HepG2 (cell line): Measurements from ENCODE around the gene MACROD2. TPM values are rescaled to one million over a fixed set of nuclear protein-coding genes. Genes with fewer than 3 reads are reported as not detected.
A peak's percentile ranks its signal among the peaks of the same experiment; 100 is the strongest.

Source experiments
- ATAC-seq: fragments of 200-7000 bp; cut with Tn5 transposase; 3 replicates; pipeline ENCODE4 v1.9.1; 2020; ENCODE audit warnings: mild to moderate bottlenecking, moderate library complexity
- BruUV-seq: library from RNA; stranded (reverse); fragments of 400-500 nt; replicated peaks from 2 replicates; lab custom pipeline; 2021; lab: Mats Ljungman, UMichigan
- CTCF ChIA-PET: fragments of 300-600 bp; formaldehyde crosslinking; extraction: SDS; loops from one replicate; lab custom pipeline; 2021; ENCODE audit warnings: low total read pairs, inconsistent platforms, low intra/inter-chr PET ratio; lab: Yijun Ruan, JAX
- POLR2A ChIA-PET: fragments of 350-600 bp; sonication (Branson Sonifier 250); formaldehyde crosslinking; loops from one replicate; lab custom pipeline; 2020; ENCODE audit warnings: antibody characterized with exemption, inconsistent platforms; lab: Yijun Ruan, JAX
- DNase-seq: peaks from one replicate; pipeline ENCODE4 v3.0.0-alpha.2; 2015; ENCODE audit warnings: low spot score
- FAIRE-seq: peaks from 3 replicates; lab custom pipeline; 2011; peaks lifted over from hg19 to GRCh38; lab: Jason Lieb, UNC
- H2AFZ ChIP-seq: one replicate; pipeline ENCODE4 v1.6.1; 2011; ENCODE audit warnings: low read length, inconsistent platforms
- H3K27ac ChIP-seq: fragments of 300-600 bp; 3 replicates; pipeline ENCODE4 v1.8.0; 2011; ENCODE audit warnings: mixed run types, mild to moderate bottlenecking, mixed read lengths, low read length, inconsistent platforms; ENCODE audit not compliant: insufficient read depth; ENCODE audit errors: extremely low read length
- H3K27me3 ChIP-seq, 2 experiments: fragments of 200-600 bp in 1 of 2; 2 replicates in 1 of 2; 3 replicates in 1 of 2; pipeline versions ENCODE4 v1.6.0 to v1.8.0; 2011; ENCODE audit warnings: low read length in 2 of 2, mild to moderate bottlenecking in 2 of 2, moderate library complexity in 2 of 2, inconsistent platforms in 1 of 2; ENCODE audit not compliant: insufficient read depth in 2 of 2, control insufficient read depth in 1 of 2
- H3K36me3 ChIP-seq, 2 experiments: fragments of 200-600 bp in 1 of 2; replicated peaks in 1 of 2; 2 replicates in 1 of 2; 3 replicates in 1 of 2; pipeline versions ENCODE4 v1.5.1 to v1.8.0; 2011; ENCODE audit warnings: low read length in 2 of 2, inconsistent platforms in 1 of 2; ENCODE audit not compliant: insufficient read depth in 2 of 2, control insufficient read depth in 1 of 2
- H3K4me1 ChIP-seq: 2 replicates; pipeline ENCODE4 v1.5.1; 2012; ENCODE audit warnings: low read length, inconsistent platforms; ENCODE audit not compliant: insufficient read depth
- H3K4me2 ChIP-seq: 2 replicates; pipeline ENCODE4 v1.6.0; 2011; ENCODE audit warnings: low read depth, low read length, inconsistent platforms
- H3K4me3 ChIP-seq, 3 experiments: fragments of 200-600 bp in 1 of 3; sonication (generic), shearing (Covaris generic) in 1 of 3; replicated peaks in 1 of 3; 2 replicates each; pipeline ENCODE4 v1.5.1; 2011 to 2016; ENCODE audit warnings: low read length in 3 of 3, inconsistent platforms in 2 of 3, low read depth in 2 of 3, mild to moderate bottlenecking in 2 of 3, control low read depth in 1 of 3, mixed read lengths in 1 of 3; ENCODE audit not compliant: insufficient read depth in 1 of 3
- H3K79me2 ChIP-seq: one replicate; pipeline ENCODE4 v1.6.1; 2011; ENCODE audit warnings: low read length, inconsistent platforms; ENCODE audit not compliant: insufficient read depth
- H3K9ac ChIP-seq: 2 replicates; pipeline ENCODE4 v1.6.0; 2011; ENCODE audit warnings: mild to moderate bottlenecking, low read depth, low read length, inconsistent platforms; ENCODE audit not compliant: insufficient read depth
- H3K9me3 ChIP-seq: 2 replicates; pipeline ENCODE4 v1.5.1; 2012; ENCODE audit warnings: mild to moderate bottlenecking, low read length
- H4K20me1 ChIP-seq: 2 replicates; pipeline ENCODE4 v1.6.0; 2011; ENCODE audit warnings: inconsistent platforms, mild to moderate bottlenecking, low read length, moderate library complexity; ENCODE audit not compliant: insufficient read depth
- CBFB ChIP-seq: sonication (generic); formaldehyde crosslinking; IDR thresholded peaks from 2 replicates; pipeline ENCODE4 v1.4.0; 2020; ENCODE audit warnings: missing genetic modification reagents
- ESRRA ChIP-seq: sonication (generic); formaldehyde crosslinking; IDR thresholded peaks from 2 replicates; pipeline ENCODE4 v1.5.1; 2020; ENCODE audit warnings: mild to moderate bottlenecking, low read depth, missing genetic modification reagents
- KDM2A ChIP-seq: sonication (generic); formaldehyde crosslinking; IDR thresholded peaks from 2 replicates; pipeline ENCODE4 v1.4.0; 2020; ENCODE audit warnings: low read depth, missing genetic modification reagents, borderline replicate concordance
- MTF1 ChIP-seq: sonication (generic); formaldehyde crosslinking; IDR thresholded peaks from 2 replicates; pipeline ENCODE4 v1.5.0; 2020; ENCODE audit warnings: missing genetic modification reagents
- SETDB1 ChIP-seq: sonication (generic); formaldehyde crosslinking; IDR thresholded peaks from 2 replicates; pipeline ENCODE4 v1.5.1; 2020; ENCODE audit warnings: missing genetic modification reagents, mild to moderate bottlenecking, borderline replicate concordance
- SKI ChIP-seq: fragments of 450-650 bp; IDR thresholded peaks from one replicate; pipeline ENCODE4 v1.6.1; 2018; ENCODE audit warnings: mild to moderate bottlenecking; ENCODE audit not compliant: partially characterized antibody
- SMARCC2 ChIP-seq: fragments of 450-650 bp; IDR thresholded peaks from 2 replicates; pipeline ENCODE4 v1.6.1; 2017; ENCODE audit warnings: antibody characterized with exemption, mild to moderate bottlenecking
- ZKSCAN8 ChIP-seq: IDR thresholded peaks from 2 replicates; pipeline ENCODE4 v1.6.1; 2016; ENCODE audit warnings: borderline replicate concordance, missing genetic modification reagents, missing compliant biosample characterization
- ZNF20 ChIP-seq: sonication (generic); formaldehyde crosslinking; IDR thresholded peaks from 2 replicates; pipeline ENCODE4 v1.4.0; 2020; ENCODE audit warnings: mild to moderate bottlenecking, moderate library complexity, missing genetic modification reagents
- ZNF367 ChIP-seq: sonication (generic); formaldehyde crosslinking; IDR thresholded peaks from 2 replicates; pipeline ENCODE4 v1.4.0; 2020; ENCODE audit warnings: missing genetic modification reagents, borderline replicate concordance
- ZNF496 ChIP-seq: sonication (generic); formaldehyde crosslinking; IDR thresholded peaks from 2 replicates; pipeline ENCODE4 v1.8.1; 2023; ENCODE audit warnings: mild to moderate bottlenecking, moderate library complexity, missing genetic modification reagents; ENCODE audit not compliant: insufficient replicate concordance
- ZNF674 ChIP-seq: sonication (generic); formaldehyde crosslinking; IDR thresholded peaks from 2 replicates; pipeline ENCODE4 v1.5.0; 2020; ENCODE audit warnings: low read depth, mild to moderate bottlenecking, missing genetic modification reagents
- ZNF749 ChIP-seq: sonication (generic); formaldehyde crosslinking; IDR thresholded peaks from 2 replicates; pipeline ENCODE4 v1.8.0; 2022; ENCODE audit warnings: mild to moderate bottlenecking, missing genetic modification reagents, moderate library complexity, borderline replicate concordance
- WGBS: methylation state at CpG from one replicate; pipeline ENCODE4 v1.1.6; 2017; ENCODE audit warnings: low lambda C conversion rate; 5-methylcytosine and 5-hydroxymethylcytosine counted together
- in situ Hi-C: cut with HindIII; loops from 2 replicates; pipeline ENCODE4 v1.10.0; 2017; ENCODE audit warnings: low pct_unique_long_range_greater_than_20kb; ENCODE audit not compliant: extremely low pct_ligation_motif_present
- intact Hi-C: fragments of 100-400 bp; cut with micrococcal nuclease; formaldehyde crosslinking; loops from one replicate; pipeline ENCODE4 v1.10.0; 2022; ENCODE audit not compliant: unreplicated experiment
- polyA plus RNA-seq, 8 experiments: library from polyadenylated mRNA; depleted of rRNA in 3 of 8; stranded (reverse) in 7 of 8; unstranded in 1 of 8; fragments of >200 nt; fragmentation: Illumina TruSeq in 4 of 8; extraction: Trizol in 4 of 8; gene quantifications; 2 replicates each; pipeline versions ENCODE4 v1.2.1 to v1.2.3, GENCODE V29; 2011 to 2016; ENCODE audit warnings: low read depth in 4 of 8, missing spikeins in 1 of 8, mixed read lengths in 1 of 8; ENCODE audit not compliant: insufficient read depth in 1 of 8
- total RNA-seq, 5 experiments: library from RNA; depleted of rRNA; stranded (reverse); fragments of >200 nt; fragmentation: Illumina TruSeq; extraction: Trizol; gene quantifications; 2 replicates each; pipeline ENCODE4 v1.2.3, GENCODE V29; 2016; ENCODE audit warnings: low read depth in 1 of 5
- TF ChIP-seq, protein P1 (sequence below): sonication (generic); formaldehyde crosslinking; IDR thresholded peaks from 2 replicates; pipeline ENCODE4 v1.4.0; 2020; ENCODE audit warnings: missing genetic modification reagents
- TF ChIP-seq, protein P2 (sequence below): conservative IDR thresholded peaks from 2 replicates; pipeline ENCODE4 v1.6.1; 2018; ENCODE audit warnings: missing genetic modification reagents
- TF ChIP-seq, protein P3 (sequence below): sonication (generic); formaldehyde crosslinking; IDR thresholded peaks from 2 replicates; pipeline ENCODE4 v1.5.1; 2020; ENCODE audit warnings: missing genetic modification reagents, mild to moderate bottlenecking, borderline replicate concordance
- TF ChIP-seq, protein P4 (sequence below): IDR thresholded peaks from 2 replicates; pipeline ENCODE4 v1.6.1; 2016; ENCODE audit warnings: missing compliant biosample characterization, missing genetic modification reagents, borderline replicate concordance

MACROD2 gene
- total and polyA plus RNA-seq, 2 of the 13 experiments (the other 11 are each of a cell fraction or from before 2014, with no cell fraction given): 0.13 to 0.51 TPM

DNA sequence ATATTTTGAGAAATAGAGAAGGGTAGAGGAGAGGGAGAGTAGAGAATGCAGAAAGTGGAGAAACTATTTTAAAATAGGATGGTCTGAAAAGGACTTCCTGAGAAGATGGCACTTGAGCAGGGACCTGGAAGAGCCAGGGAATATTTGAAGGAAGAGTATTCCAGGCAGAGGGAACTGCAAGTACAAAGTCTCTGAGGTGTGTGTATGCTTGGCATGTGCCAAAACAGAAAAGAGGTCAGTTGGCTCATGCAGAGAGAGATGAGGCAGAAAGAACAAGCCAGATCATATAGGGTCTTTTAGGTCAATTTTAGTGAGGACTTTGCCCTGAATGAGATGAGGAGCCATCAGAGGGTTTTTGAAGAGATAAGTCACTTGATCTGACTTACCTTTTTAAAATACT is 196.2 kb downstream of the MACROD2 start (continued):
- TF ChIP-seq, protein P1, sequence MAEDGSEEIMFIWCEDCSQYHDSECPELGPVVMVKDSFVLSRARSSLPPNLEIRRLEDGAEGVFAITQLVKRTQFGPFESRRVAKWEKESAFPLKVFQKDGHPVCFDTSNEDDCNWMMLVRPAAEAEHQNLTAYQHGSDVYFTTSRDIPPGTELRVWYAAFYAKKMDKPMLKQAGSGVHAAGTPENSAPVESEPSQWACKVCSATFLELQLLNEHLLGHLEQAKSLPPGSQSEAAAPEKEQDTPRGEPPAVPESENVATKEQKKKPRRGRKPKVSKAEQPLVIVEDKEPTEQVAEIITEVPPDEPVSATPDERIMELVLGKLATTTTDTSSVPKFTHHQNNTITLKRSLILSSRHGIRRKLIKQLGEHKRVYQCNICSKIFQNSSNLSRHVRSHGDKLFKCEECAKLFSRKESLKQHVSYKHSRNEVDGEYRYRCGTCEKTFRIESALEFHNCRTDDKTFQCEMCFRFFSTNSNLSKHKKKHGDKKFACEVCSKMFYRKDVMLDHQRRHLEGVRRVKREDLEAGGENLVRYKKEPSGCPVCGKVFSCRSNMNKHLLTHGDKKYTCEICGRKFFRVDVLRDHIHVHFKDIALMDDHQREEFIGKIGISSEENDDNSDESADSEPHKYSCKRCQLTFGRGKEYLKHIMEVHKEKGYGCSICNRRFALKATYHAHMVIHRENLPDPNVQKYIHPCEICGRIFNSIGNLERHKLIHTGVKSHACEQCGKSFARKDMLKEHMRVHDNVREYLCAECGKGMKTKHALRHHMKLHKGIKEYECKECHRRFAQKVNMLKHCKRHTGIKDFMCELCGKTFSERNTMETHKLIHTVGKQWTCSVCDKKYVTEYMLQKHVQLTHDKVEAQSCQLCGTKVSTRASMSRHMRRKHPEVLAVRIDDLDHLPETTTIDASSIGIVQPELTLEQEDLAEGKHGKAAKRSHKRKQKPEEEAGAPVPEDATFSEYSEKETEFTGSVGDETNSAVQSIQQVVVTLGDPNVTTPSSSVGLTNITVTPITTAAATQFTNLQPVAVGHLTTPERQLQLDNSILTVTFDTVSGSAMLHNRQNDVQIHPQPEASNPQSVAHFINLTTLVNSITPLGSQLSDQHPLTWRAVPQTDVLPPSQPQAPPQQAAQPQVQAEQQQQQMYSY (CRISPR knock-in tag): no peak
- TF ChIP-seq MTF1 (CRISPR knock-in tag) (no peak), ZKSCAN8 (CRISPR knock-in tag) (no peak), ZNF674 (no peak), CBFB (CRISPR knock-in tag) (no peak)

DNA sequence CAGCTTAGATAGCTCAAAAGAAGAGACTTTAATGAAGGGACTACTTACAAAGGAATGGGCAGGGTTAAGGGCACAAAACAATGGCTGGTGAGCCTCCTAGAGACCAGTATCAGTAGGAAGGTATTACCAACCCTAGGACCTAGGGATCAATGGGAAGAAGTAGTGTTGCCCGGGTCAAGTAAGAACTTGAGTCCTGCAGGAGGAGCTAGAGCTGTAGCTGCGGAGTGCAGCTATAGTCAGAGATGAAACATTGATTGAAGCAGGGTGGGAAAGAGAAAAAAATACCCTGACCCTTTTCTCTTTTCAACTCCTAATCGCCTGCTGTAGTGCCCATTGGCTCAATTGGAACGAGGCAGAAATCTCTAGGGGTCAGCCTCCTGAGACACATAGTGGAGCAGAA is 198.1 kb downstream of the MACROD2 start:
- Histone ChIP-seq H3K79me2 (no peaks in the 10 kb centered on the region), H3K4me3 (no peak overlapping the region), H3K9me3 (no peaks in the 10 kb centered on the region), H3K4me1 (no peaks in the 10 kb centered on the region), H2AFZ (no peak overlapping the region), H3K9ac (no peak overlapping the region), H3K4me2 (no peak overlapping the region), H3K27me3 (no peaks in the 10 kb centered on the region), H3K27ac (no peak overlapping the region), H4K20me1 (no peaks in the 10 kb centered on the region), H3K36me3 (no peaks in the 10 kb centered on the region)
- in situ Hi-C loops: no loop called here
- intact Hi-C loops: no loop called here
- no peak for DNase-seq
- WGBS: 22% methylated on average over 4 of the region's 4 CpGs
- no peak for FAIRE-seq
- POLR2A ChIA-PET: no interaction called here
- BruUV-seq: no TSS peak
- ATAC-seq: 0 out of 3 replicates have a peak, but pooled peaks have one; percentile 31
- CTCF ChIA-PET: no interaction called here
- TF ChIP-seq ZNF20 (CRISPR knock-in tag) (no peak), SMARCC2 (no peak), ZNF749 (CRISPR knock-in tag) (no peak), SETDB1 (no peak), KDM2A (CRISPR knock-in tag) (no peak), ZNF367 (CRISPR knock-in tag) (no peak), SKI (no peak), ZNF496 (no peak), ESRRA (CRISPR knock-in tag) (no peak)
- TF ChIP-seq, protein P2, sequence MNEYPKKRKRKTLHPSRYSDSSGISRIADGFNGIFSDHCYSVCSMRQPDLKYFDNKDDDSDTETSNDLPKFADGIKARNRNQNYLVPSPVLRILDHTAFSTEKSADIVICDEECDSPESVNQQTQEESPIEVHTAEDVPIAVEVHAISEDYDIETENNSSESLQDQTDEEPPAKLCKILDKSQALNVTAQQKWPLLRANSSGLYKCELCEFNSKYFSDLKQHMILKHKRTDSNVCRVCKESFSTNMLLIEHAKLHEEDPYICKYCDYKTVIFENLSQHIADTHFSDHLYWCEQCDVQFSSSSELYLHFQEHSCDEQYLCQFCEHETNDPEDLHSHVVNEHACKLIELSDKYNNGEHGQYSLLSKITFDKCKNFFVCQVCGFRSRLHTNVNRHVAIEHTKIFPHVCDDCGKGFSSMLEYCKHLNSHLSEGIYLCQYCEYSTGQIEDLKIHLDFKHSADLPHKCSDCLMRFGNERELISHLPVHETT (CRISPR knock-in tag): no peak
- TF ChIP-seq, protein P3, sequence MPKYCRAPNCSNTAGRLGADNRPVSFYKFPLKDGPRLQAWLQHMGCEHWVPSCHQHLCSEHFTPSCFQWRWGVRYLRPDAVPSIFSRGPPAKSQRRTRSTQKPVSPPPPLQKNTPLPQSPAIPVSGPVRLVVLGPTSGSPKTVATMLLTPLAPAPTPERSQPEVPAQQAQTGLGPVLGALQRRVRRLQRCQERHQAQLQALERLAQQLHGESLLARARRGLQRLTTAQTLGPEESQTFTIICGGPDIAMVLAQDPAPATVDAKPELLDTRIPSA (CRISPR knock-in tag): no peak
- TF ChIP-seq, protein P4, sequence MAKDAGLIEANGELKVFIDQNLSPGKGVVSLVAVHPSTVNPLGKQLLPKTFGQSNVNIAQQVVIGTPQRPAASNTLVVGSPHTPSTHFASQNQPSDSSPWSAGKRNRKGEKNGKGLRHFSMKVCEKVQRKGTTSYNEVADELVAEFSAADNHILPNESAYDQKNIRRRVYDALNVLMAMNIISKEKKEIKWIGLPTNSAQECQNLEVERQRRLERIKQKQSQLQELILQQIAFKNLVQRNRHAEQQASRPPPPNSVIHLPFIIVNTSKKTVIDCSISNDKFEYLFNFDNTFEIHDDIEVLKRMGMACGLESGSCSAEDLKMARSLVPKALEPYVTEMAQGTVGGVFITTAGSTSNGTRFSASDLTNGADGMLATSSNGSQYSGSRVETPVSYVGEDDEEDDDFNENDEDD (CRISPR knock-in tag): no peak
